ENCODE data around the gene MOCS3.

- no peak for TF ChIP-seq CTCF (IDR thresholded peaks at IDR 0.05)
- no peak for TF ChIP-seq POLR2A (IDR thresholded peaks at IDR 0.05)
These were observed 40.2 kb upstream of the MOCS3 start for GRCh38 chr20:50918403-50918802.
